Central memory CD8-positive, alpha-beta T cell (primary cell): ENCODE data around the gene LRMDA.

ENCODE experiments used
- ATAC-seq: fragments of 150-1000 bp; cut with Tn5 transposase; replicated peaks from 2 replicates; pipeline ENCODE4 v1.10.0; 2022; ENCODE audit warnings: mild to moderate bottlenecking, moderate FRiP score, moderate number of reproducible peaks; ENCODE audit not compliant: poor library complexity, severe bottlenecking; ENCODE audit errors: extremely low read depth
- DNase-seq, 2 donors: peaks; one replicate each; pipeline ENCODE4 v3.0.0; 2021; ENCODE audit warnings: low spot score in 2 of 2
- H3K27ac Mint-ChIP-seq: one replicate; pipeline ENCODE4 v1.8.0; 2022; ENCODE audit warnings: low read depth, mild to moderate bottlenecking, moderate library complexity, mixed read lengths
- H3K27me3 Mint-ChIP-seq: one replicate; pipeline ENCODE4 v1.8.0; 2022; ENCODE audit warnings: mixed read lengths
- H3K36me3 Mint-ChIP-seq: one replicate; pipeline ENCODE4 v1.8.0; 2022; ENCODE audit warnings: mild to moderate bottlenecking, moderate library complexity, mixed read lengths; ENCODE audit not compliant: insufficient read depth
- H3K4me1 Mint-ChIP-seq: one replicate; pipeline ENCODE4 v1.8.0; 2022; ENCODE audit warnings: mixed read lengths
- H3K4me3 Mint-ChIP-seq: one replicate; pipeline ENCODE4 v1.8.0; 2022; ENCODE audit warnings: mild to moderate bottlenecking, moderate library complexity, mixed read lengths
- H3K9me3 Mint-ChIP-seq: one replicate; pipeline ENCODE4 v1.8.0; 2022; ENCODE audit warnings: mixed read lengths

LRMDA gene

GRCh38 chr10:75865413-75866299 is 434.2 kb downstream of the LRMDA start:
- H3K4me1 Mint-ChIP-seq, result no peaks in the 10 kb centered on the region
- H3K9me3 Mint-ChIP-seq, result peaks cover 8% of the 10 kb centered on the region
- peaks cover 1% of the 10 kb centered on the region for H3K36me3 Mint-ChIP-seq
- no peak overlapping the region for H3K4me3 Mint-ChIP-seq
- H3K27ac Mint-ChIP-seq, result no peak overlapping the region
- no peaks in the 10 kb centered on the region for H3K27me3 Mint-ChIP-seq
- ATAC-seq, result no peak
- DNase-seq, result no peak

- peaks cover 1% of the 10 kb centered on the region for H3K36me3 Mint-ChIP-seq
- no peak overlapping the region for H3K4me3 Mint-ChIP-seq
- no peaks in the 10 kb centered on the region for H3K27me3 Mint-ChIP-seq
- DNase-seq, result no peak
- H3K9me3 Mint-ChIP-seq, result peaks cover 12% of the 10 kb centered on the region
- no peaks in the 10 kb centered on the region for H3K4me1 Mint-ChIP-seq
- ATAC-seq, result no peak
- H3K27ac Mint-ChIP-seq, result no peak overlapping the region
Measured at GRCh38 chr10:75866300-75866625, 434.8 kb downstream of the LRMDA start.

- Mint-ChIP-seq H3K27ac (no peak overlapping the region), H3K27me3 (no peaks in the 10 kb centered on the region), H3K9me3 (peaks cover 12% of the 10 kb centered on the region), H3K4me1 (no peaks in the 10 kb centered on the region), H3K4me3 (no peak overlapping the region), H3K36me3 (peaks cover 1% of the 10 kb centered on the region)
- ATAC-seq, result no peak
- DNase-seq, result no peak
Measured at GRCh38 chr10:75866731-75867130, 435.3 kb downstream of the LRMDA start.

- Mint-ChIP-seq H3K4me3 (no peak overlapping the region), H3K36me3 (no peaks in the 10 kb centered on the region), H3K4me1 (no peaks in the 10 kb centered on the region), H3K9me3 (peaks cover 7% of the 10 kb centered on the region), H3K27ac (no peak overlapping the region), H3K27me3 (no peaks in the 10 kb centered on the region)
- DNase-seq (no peak), ATAC-seq (no peak)
Measured at GRCh38 chr10:75868574-75868973, 437.1 kb downstream of the LRMDA start.

- H3K4me3 Mint-ChIP-seq, result no peak overlapping the region
- ATAC-seq, result no peak
- H3K27me3 Mint-ChIP-seq, result no peaks in the 10 kb centered on the region
- H3K27ac Mint-ChIP-seq, result no peak overlapping the region
- H3K36me3 Mint-ChIP-seq, result no peaks in the 10 kb centered on the region
- H3K9me3 Mint-ChIP-seq, result peaks cover 7% of the 10 kb centered on the region
- no peaks in the 10 kb centered on the region for H3K4me1 Mint-ChIP-seq
- no peak for DNase-seq
Measured at GRCh38 chr10:75870039-75870645, 438.7 kb downstream of the LRMDA start.

- Mint-ChIP-seq H3K9me3 (peaks cover 11% of the 10 kb centered on the region), H3K4me3 (no peak overlapping the region), H3K36me3 (no peaks in the 10 kb centered on the region), H3K27ac (no peak overlapping the region), H3K27me3 (peaks cover 8% of the 10 kb centered on the region), H3K4me1 (no peaks in the 10 kb centered on the region)
- ATAC-seq, result no peak
- no peak for DNase-seq
Measured at GRCh38 chr10:75875740-75876139, 444.3 kb downstream of the LRMDA start.

GRCh38 chr10:75876710-75877109 is 445.3 kb downstream of the LRMDA start:
- H3K9me3 Mint-ChIP-seq, result peaks cover 8% of the 10 kb centered on the region
- H3K27ac Mint-ChIP-seq, result no peak overlapping the region
- ATAC-seq (no peak), DNase-seq (no peak)
- no peak overlapping the region for H3K4me3 Mint-ChIP-seq
- H3K27me3 Mint-ChIP-seq, result peaks cover 8% of the 10 kb centered on the region
- no peaks in the 10 kb centered on the region for H3K36me3 Mint-ChIP-seq
- no peaks in the 10 kb centered on the region for H3K4me1 Mint-ChIP-seq

- peaks cover 8% of the 10 kb centered on the region for H3K27me3 Mint-ChIP-seq
- H3K27ac Mint-ChIP-seq, result no peak overlapping the region
- H3K4me1 Mint-ChIP-seq, result no peaks in the 10 kb centered on the region
- H3K9me3 Mint-ChIP-seq, result peaks cover 8% of the 10 kb centered on the region
- no peak overlapping the region for H3K4me3 Mint-ChIP-seq
- no peak for ATAC-seq
- no peak for DNase-seq
- H3K36me3 Mint-ChIP-seq, result no peaks in the 10 kb centered on the region
Measured at GRCh38 chr10:75877877-75878276, 446.5 kb downstream of the LRMDA start.

- no peak for DNase-seq
- H3K36me3 Mint-ChIP-seq, result no peaks in the 10 kb centered on the region
- ATAC-seq, result no peak
- H3K4me3 Mint-ChIP-seq, result no peak overlapping the region
- no peaks in the 10 kb centered on the region for H3K4me1 Mint-ChIP-seq
- H3K9me3 Mint-ChIP-seq, result peaks cover 8% of the 10 kb centered on the region
- H3K27ac Mint-ChIP-seq, result no peak overlapping the region
- H3K27me3 Mint-ChIP-seq, result peaks cover 8% of the 10 kb centered on the region
Measured at GRCh38 chr10:75878586-75878985, 447.2 kb downstream of the LRMDA start.

- Mint-ChIP-seq H3K27me3 (peaks cover 8% of the 10 kb centered on the region), H3K36me3 (no peaks in the 10 kb centered on the region), H3K9me3 (peaks cover 8% of the 10 kb centered on the region), H3K27ac (no peak overlapping the region), H3K4me3 (no peak overlapping the region), H3K4me1 (no peaks in the 10 kb centered on the region)
- no peak for DNase-seq
- no peak for ATAC-seq
Measured at GRCh38 chr10:75880031-75880775, 448.8 kb downstream of the LRMDA start.

GRCh38 chr10:75883081-75884072 is 452.0 kb downstream of the LRMDA start:
- peaks cover 7% of the 10 kb centered on the region for H3K27me3 Mint-ChIP-seq
- ATAC-seq (no peak), DNase-seq (no peak)
- H3K4me3 Mint-ChIP-seq, result no peak overlapping the region
- H3K4me1 Mint-ChIP-seq, result no peaks in the 10 kb centered on the region
- no peaks in the 10 kb centered on the region for H3K36me3 Mint-ChIP-seq
- H3K9me3 Mint-ChIP-seq, result no peaks in the 10 kb centered on the region
- H3K27ac Mint-ChIP-seq, result no peak overlapping the region

GRCh38 chr10:75884808-75885207 is 453.4 kb downstream of the LRMDA start:
- Mint-ChIP-seq H3K4me3 (no peak overlapping the region), H3K36me3 (no peaks in the 10 kb centered on the region)
- no peak for ATAC-seq

More at GRCh38 chr10:75884808-75885207, 453.4 kb downstream of the LRMDA start:
- H3K27me3 Mint-ChIP-seq, result no peaks in the 10 kb centered on the region
- DNase-seq, result no peak
- H3K9me3 Mint-ChIP-seq, result no peaks in the 10 kb centered on the region
- no peak overlapping the region for H3K27ac Mint-ChIP-seq
- no peaks in the 10 kb centered on the region for H3K4me1 Mint-ChIP-seq
